NOMO-1 (cell line): ENCODE data around the gene FAM118B.
A peak's percentile ranks its signal among the peaks of the same experiment; 100 is the strongest.

Experiments
- DNase-seq, 2 experiments: peaks; one replicate each; lab custom pipeline; 2025; ENCODE audit not compliant: unreplicated experiment in 2 of 2; lab: John Stamatoyannopoulos, UW

Gene FAM118B

GRCh38 chr11:126186025-126186698 lies 25.4 kb upstream of the FAM118B start:
- DNase-seq: no peak

GRCh38 chr11:126186708-126187529 lies 24.7 kb upstream of the FAM118B start:
- DNase-seq: no peak

- DNase-seq: no peak
These were observed 23.1 kb upstream of the FAM118B start for GRCh38 chr11:126188332-126189108.

GRCh38 chr11:126189109-126189929 lies 22.3 kb upstream of the FAM118B start:
- DNase-seq: no peak

- no peak for DNase-seq
These were observed 20.8 kb upstream of the FAM118B start for GRCh38 chr11:126190792-126191191.

- DNase-seq: no peak
These were observed 20.1 kb upstream of the FAM118B start for GRCh38 chr11:126191379-126192073.

- no peak for DNase-seq
These were observed 19.2 kb upstream of the FAM118B start for GRCh38 chr11:126192361-126192760.

GRCh38 chr11:126193038-126193478 lies 18.5 kb upstream of the FAM118B start:
- no peak for DNase-seq

GRCh38 chr11:126194121-126194543 lies 17.4 kb upstream of the FAM118B start:
- DNase-seq: peak; percentile 17 to 52

- no peak for DNase-seq
These were observed 16.5 kb upstream of the FAM118B start for GRCh38 chr11:126195119-126195518.

GRCh38 chr11:126197277-126197939 lies 14.2 kb upstream of the FAM118B start:
- no peak for DNase-seq

GRCh38 chr11:126198648-126199047 lies 12.9 kb upstream of the FAM118B start:
- no peak for DNase-seq

- no peak for DNase-seq
These were observed 8.8 kb upstream of the FAM118B start for GRCh38 chr11:126202646-126203359.

- no peak for DNase-seq
These were observed 6.2 kb upstream of the FAM118B start for GRCh38 chr11:126205359-126205758.

GRCh38 chr11:126207896-126208295 lies 3.7 kb upstream of the FAM118B start:
- no peak for DNase-seq

GRCh38 chr11:126210871-126211235 lies 729 bp upstream of the FAM118B start:
- DNase-seq: no peak

GRCh38 chr11:126212089-126212660 lies 593 bp downstream of the FAM118B start:
- no peak for DNase-seq

GRCh38 chr11:126214441-126214840 lies 2.9 kb downstream of the FAM118B start:
- no peak for DNase-seq
